ENCODE data around the gene SERPINA9.

SERPINA9 gene

DNA sequence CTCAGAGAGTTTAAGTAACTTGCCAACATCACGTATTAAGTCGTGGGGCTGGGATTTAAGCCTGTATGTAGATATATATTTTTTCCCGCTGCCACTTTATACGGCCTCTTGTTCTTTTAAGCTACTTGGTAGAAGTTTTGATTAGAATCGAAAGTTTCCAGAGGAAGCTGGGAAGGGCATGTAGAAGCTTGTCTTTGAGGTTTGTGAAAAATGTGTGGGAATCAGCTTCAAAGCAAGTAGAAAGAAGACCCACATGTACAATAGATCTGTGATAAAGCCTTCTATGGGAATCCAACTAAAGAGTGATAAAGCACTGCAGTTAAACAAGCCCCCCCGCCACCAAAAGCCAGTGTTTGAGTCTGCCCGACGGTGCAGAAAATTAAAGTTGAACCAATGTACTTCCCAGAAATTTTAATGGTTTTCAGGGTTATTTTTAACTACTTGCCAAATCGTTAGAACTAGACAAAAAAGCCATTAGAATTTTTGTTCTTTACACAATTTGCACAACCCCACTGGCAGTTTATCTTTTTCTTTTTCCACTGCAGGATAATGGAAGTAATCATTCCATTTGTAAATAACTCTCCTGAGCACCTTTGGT lies 48.9 kb downstream of the SERPINA9 start:
- no peaks in the 10 kb centered on the region for H3K79me2 ChIP-seq (ENCODE audit: insufficient read depth, low read length)
- no peaks in the 10 kb centered on the region for H3F3A ChIP-seq (ENCODE audit: insufficient read depth)
- H3K27ac ChIP-seq (ENCODE audit: low read depth, low read length): no peak overlapping the region
- no peak overlapping the region for H3K4me2 ChIP-seq (ENCODE audit: low read depth, low read length, poor library complexity, severe bottlenecking)
- H3K27me3 ChIP-seq (ENCODE audit: low read length): no peaks in the 10 kb centered on the region
- H3K9ac ChIP-seq (ENCODE audit: low read length): no peak overlapping the region
- no peak overlapping the region for H2AFZ ChIP-seq (ENCODE audit: low read depth, low read length, severe bottlenecking)
- no peak for TF ChIP-seq EZH2phosphoT487 (conservative IDR thresholded peaks at IDR 0.05; ENCODE audit: low read length)
- TF ChIP-seq, protein P1, sequence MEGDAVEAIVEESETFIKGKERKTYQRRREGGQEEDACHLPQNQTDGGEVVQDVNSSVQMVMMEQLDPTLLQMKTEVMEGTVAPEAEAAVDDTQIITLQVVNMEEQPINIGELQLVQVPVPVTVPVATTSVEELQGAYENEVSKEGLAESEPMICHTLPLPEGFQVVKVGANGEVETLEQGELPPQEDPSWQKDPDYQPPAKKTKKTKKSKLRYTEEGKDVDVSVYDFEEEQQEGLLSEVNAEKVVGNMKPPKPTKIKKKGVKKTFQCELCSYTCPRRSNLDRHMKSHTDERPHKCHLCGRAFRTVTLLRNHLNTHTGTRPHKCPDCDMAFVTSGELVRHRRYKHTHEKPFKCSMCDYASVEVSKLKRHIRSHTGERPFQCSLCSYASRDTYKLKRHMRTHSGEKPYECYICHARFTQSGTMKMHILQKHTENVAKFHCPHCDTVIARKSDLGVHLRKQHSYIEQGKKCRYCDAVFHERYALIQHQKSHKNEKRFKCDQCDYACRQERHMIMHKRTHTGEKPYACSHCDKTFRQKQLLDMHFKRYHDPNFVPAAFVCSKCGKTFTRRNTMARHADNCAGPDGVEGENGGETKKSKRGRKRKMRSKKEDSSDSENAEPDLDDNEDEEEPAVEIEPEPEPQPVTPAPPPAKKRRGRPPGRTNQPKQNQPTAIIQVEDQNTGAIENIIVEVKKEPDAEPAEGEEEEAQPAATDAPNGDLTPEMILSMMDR (IDR thresholded peaks at IDR 0.05; ENCODE audit: insufficient read depth, low read length, poor library complexity, severe bottlenecking): no peak
- H3K36me3 ChIP-seq (ENCODE audit: low read length): no peaks in the 10 kb centered on the region
- H3K9me2 ChIP-seq (replicated peaks; ENCODE audit: insufficient read depth, low read length): no peaks in the 10 kb centered on the region
- no peaks in the 10 kb centered on the region for H4K20me1 ChIP-seq (ENCODE audit: low read depth, low read length)
- H3K9me3 ChIP-seq (ENCODE audit: insufficient read depth, low read length): no peaks in the 10 kb centered on the region
- H3K4me3 ChIP-seq (ENCODE audit: insufficient read depth, low read length, poor library complexity, severe bottlenecking): no peak overlapping the region

DNA sequence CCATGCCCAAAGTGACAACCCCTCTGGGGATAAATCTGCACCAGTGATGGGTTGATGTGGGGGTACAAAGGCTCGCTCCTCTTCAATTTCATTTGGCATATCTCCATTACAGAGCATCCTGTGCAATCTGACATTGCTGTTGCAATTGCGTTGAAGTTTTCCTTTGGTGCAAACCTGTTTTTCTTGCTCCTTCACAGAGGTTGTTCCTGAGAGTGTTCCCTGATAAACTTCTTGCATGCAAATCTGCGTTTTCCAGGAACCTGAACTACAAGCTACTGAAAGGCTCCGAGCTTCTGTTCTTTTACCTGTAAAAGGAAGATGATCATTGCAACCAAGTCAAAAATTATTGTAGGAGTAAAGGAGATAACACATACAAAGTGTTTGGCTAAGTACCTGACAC lies 49.5 kb downstream of the SERPINA9 start:
- Histone ChIP-seq H3K9me3 (ENCODE audit: insufficient read depth, low read length) (no peaks in the 10 kb centered on the region), H3K27me3 (ENCODE audit: low read length) (no peaks in the 10 kb centered on the region), H3K4me3 (ENCODE audit: insufficient read depth, low read length, poor library complexity, severe bottlenecking) (no peak overlapping the region), H3K36me3 (ENCODE audit: low read length) (no peaks in the 10 kb centered on the region), H3K4me2 (ENCODE audit: low read depth, low read length, poor library complexity, severe bottlenecking) (no peak overlapping the region), H3K9ac (ENCODE audit: low read length) (no peak overlapping the region), H4K20me1 (ENCODE audit: low read depth, low read length) (no peaks in the 10 kb centered on the region), H2AFZ (ENCODE audit: low read depth, low read length, severe bottlenecking) (no peak overlapping the region), H3F3A (ENCODE audit: insufficient read depth) (no peaks in the 10 kb centered on the region), H3K9me2 (replicated peaks; ENCODE audit: insufficient read depth, low read length) (no peaks in the 10 kb centered on the region), H3K27ac (ENCODE audit: low read depth, low read length) (no peak overlapping the region), H3K79me2 (ENCODE audit: insufficient read depth, low read length) (no peaks in the 10 kb centered on the region)
- TF ChIP-seq, protein P1 (IDR thresholded peaks at IDR 0.05; ENCODE audit: insufficient read depth, low read length, poor library complexity, severe bottlenecking): no peak
- no peak for TF ChIP-seq EZH2phosphoT487 (conservative IDR thresholded peaks at IDR 0.05; ENCODE audit: low read length)

- Histone ChIP-seq H3K4me3 (ENCODE audit: insufficient read depth, low read length, poor library complexity, severe bottlenecking) (no peak overlapping the region), H3K9me2 (replicated peaks; ENCODE audit: insufficient read depth, low read length) (no peaks in the 10 kb centered on the region), H3K4me2 (ENCODE audit: low read depth, low read length, poor library complexity, severe bottlenecking) (no peak overlapping the region), H3K36me3 (ENCODE audit: low read length) (no peaks in the 10 kb centered on the region), H3K9me3 (ENCODE audit: insufficient read depth, low read length) (no peaks in the 10 kb centered on the region), H3K27me3 (ENCODE audit: low read length) (no peaks in the 10 kb centered on the region), H3F3A (ENCODE audit: insufficient read depth) (no peaks in the 10 kb centered on the region), H2AFZ (ENCODE audit: low read depth, low read length, severe bottlenecking) (no peak overlapping the region), H3K27ac (ENCODE audit: low read depth, low read length) (no peak overlapping the region), H3K79me2 (ENCODE audit: insufficient read depth, low read length) (no peaks in the 10 kb centered on the region), H4K20me1 (ENCODE audit: low read depth, low read length) (no peaks in the 10 kb centered on the region), H3K9ac (ENCODE audit: low read length) (no peak overlapping the region)
- TF ChIP-seq, protein P1 (IDR thresholded peaks at IDR 0.05; ENCODE audit: insufficient read depth, low read length, poor library complexity, severe bottlenecking): no peak
- no peak for TF ChIP-seq EZH2phosphoT487 (conservative IDR thresholded peaks at IDR 0.05; ENCODE audit: low read length)
These were observed 51.6 kb downstream of the SERPINA9 start for GRCh38 chr14:94424371-94424770.

Data from SU-DHL-6 (cell line).